OCI-LY7 (cell line): ENCODE measurements around the gene SMPD3.

Experiments used
- EZH2phosphoT487 ChIP-seq: fragments of 200-600 bp; sonication (generic); IDR thresholded peaks from 2 replicates; pipeline ENCODE4 v1.6.1; 2018; ENCODE audit warnings: low read depth, borderline replicate concordance, mild to moderate bottlenecking, mixed run types, antibody characterized with exemption, low read length, moderate library complexity, mixed read lengths
- TF ChIP-seq, protein P1 (sequence below): fragments of 200-600 bp; sonication (generic); conservative IDR thresholded peaks from 2 replicates; pipeline ENCODE4 v1.5.1; 2014; ENCODE audit warnings: mild to moderate bottlenecking, antibody characterized with exemption, low read length, moderate library complexity, mixed read lengths

DNA sequence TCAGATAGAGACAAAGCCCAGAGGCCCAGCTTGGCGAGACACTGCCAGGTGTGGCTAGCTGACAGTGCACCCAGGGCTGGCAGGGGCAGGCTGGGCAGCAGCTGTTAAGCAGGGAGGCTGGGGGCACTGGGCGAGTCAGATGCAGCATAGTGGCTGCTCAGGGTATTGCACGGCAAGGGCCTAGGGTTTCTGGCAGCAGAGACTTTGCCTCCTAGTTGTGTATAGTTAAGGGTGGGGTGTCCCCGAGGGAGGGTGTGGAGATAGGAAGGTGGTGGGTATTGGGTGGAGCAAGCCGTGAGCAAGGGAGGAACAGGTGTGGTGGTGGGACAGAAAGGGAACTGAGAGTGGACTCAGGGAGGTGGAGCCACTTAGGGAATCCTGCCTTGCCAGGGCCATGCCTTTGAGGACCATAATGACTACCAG lies 66.0 kb downstream of the SMPD3 start:
- TF ChIP-seq, protein P1, sequence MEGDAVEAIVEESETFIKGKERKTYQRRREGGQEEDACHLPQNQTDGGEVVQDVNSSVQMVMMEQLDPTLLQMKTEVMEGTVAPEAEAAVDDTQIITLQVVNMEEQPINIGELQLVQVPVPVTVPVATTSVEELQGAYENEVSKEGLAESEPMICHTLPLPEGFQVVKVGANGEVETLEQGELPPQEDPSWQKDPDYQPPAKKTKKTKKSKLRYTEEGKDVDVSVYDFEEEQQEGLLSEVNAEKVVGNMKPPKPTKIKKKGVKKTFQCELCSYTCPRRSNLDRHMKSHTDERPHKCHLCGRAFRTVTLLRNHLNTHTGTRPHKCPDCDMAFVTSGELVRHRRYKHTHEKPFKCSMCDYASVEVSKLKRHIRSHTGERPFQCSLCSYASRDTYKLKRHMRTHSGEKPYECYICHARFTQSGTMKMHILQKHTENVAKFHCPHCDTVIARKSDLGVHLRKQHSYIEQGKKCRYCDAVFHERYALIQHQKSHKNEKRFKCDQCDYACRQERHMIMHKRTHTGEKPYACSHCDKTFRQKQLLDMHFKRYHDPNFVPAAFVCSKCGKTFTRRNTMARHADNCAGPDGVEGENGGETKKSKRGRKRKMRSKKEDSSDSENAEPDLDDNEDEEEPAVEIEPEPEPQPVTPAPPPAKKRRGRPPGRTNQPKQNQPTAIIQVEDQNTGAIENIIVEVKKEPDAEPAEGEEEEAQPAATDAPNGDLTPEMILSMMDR = peak; percentile 72
- no peak for TF ChIP-seq EZH2phosphoT487
